ENCODE measurements around the gene NEMF. TPM values are rescaled to one million over a fixed set of nuclear protein-coding genes. Genes with fewer than 3 reads are reported as not detected.
"Not testable (repeated sequence)": the region's sequence is repeated elsewhere in the genome, so short reads cannot be mapped to it uniquely, and the experiment has no call there.

Gene NEMF
- total RNA-seq, 1 experiment from 2014 or later, result 54.0 TPM

DNA sequence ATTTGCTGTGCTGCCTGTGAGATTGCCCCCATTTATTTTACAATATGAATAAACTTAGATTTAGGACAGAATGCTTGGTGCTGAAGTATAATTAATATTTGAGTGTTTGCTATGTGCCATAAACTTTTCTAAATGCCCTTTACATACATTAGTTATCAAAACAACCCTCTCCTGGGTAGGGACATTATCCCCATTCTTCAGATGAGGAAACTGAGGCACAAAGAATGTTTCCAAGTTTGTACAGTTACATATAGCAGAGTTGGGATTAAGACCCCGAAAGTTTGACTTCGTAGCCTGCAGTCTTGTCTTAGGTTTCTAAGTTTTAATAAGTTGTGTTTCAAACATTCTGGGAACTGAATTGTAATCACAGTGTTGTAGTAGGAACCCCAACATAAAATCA is 66.3 kb downstream of the NEMF start:
- DNase-seq (no peak), ATAC-seq (no peak)
- TF ChIP-seq, protein P1, sequence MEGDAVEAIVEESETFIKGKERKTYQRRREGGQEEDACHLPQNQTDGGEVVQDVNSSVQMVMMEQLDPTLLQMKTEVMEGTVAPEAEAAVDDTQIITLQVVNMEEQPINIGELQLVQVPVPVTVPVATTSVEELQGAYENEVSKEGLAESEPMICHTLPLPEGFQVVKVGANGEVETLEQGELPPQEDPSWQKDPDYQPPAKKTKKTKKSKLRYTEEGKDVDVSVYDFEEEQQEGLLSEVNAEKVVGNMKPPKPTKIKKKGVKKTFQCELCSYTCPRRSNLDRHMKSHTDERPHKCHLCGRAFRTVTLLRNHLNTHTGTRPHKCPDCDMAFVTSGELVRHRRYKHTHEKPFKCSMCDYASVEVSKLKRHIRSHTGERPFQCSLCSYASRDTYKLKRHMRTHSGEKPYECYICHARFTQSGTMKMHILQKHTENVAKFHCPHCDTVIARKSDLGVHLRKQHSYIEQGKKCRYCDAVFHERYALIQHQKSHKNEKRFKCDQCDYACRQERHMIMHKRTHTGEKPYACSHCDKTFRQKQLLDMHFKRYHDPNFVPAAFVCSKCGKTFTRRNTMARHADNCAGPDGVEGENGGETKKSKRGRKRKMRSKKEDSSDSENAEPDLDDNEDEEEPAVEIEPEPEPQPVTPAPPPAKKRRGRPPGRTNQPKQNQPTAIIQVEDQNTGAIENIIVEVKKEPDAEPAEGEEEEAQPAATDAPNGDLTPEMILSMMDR (conservative IDR thresholded peaks at IDR 0.05; ENCODE audit: low read depth, low read length), result no peak
- TF ChIP-seq EZH2 (IDR thresholded peaks at IDR 0.05; ENCODE audit: low read length, unreplicated experiment) (no peak), EZH2phosphoT487 (IDR thresholded peaks at IDR 0.05; ENCODE audit: borderline replicate concordance, low read length) (no peak)
- Histone ChIP-seq H3K9me2 (replicated peaks; ENCODE audit: low read length) (no peaks in the 10 kb centered on the region), H3K27me3 (ENCODE audit: low read length) (no peaks in the 10 kb centered on the region), H3K4me3 (ENCODE audit: low read length) (no peak overlapping the region), H3K36me3 (ENCODE audit: low read depth, low read length) (peaks cover 77% of the 10 kb centered on the region), H4K20me1 (ENCODE audit: low read length) (no peaks in the 10 kb centered on the region), H3K4me1 (ENCODE audit: insufficient read depth, low read length) (no peaks in the 10 kb centered on the region), H2AFZ (ENCODE audit: low read length) (no peak overlapping the region), H3F3A (ENCODE audit: low read length, unreplicated experiment) (no peaks in the 10 kb centered on the region), H3K9ac (ENCODE audit: low read length) (no peak overlapping the region), H3K27ac (ENCODE audit: low read length) (no peak overlapping the region), H3K4me2 (ENCODE audit: low read length) (no peak overlapping the region), H3K9me3 (ENCODE audit: low read length) (no peaks in the 10 kb centered on the region), H3K79me2 (ENCODE audit: low read length) (no peaks in the 10 kb centered on the region)
- ChIA-PET POLR2A (ENCODE audit: unreplicated experiment) (no interaction called here), CTCF (no interaction called here)
- intact Hi-C loops (cut with micrococcal nuclease), result no loop called here
- BruUV-seq (replicated peaks), result no TSS peak

DNA sequence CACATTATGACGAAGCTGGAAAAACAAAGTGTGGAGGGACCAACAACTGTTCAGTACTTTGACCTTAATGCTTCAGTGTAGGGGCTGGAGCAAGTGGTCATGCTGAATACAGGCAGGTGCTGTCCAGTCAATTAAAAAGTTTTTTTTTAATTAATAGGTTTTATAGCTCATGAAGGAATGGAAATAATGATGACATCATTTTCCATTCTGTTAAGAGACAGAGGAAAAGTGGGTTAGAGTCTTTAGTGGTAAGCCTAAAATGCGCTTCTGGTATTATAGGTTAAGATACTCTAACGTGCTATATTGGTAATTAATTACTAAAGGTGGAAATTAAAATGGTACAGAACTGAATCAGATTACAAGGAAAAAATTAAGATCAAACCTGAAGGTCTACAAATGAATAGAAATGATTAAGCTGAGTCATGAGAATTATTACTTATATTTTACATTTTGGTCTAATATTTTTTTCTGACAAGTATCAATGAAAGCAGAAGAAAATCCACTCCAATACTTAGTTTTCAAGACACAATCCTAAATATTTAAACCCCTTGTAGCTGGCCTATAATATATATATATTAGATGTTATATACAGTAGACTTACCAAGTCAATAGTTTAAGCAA is 69.1 kb downstream of the NEMF start:
- no peaks in the 10 kb centered on the region for H3F3A ChIP-seq (ENCODE audit: low read length, unreplicated experiment)
- no peaks in the 10 kb centered on the region for H3K4me1 ChIP-seq (ENCODE audit: insufficient read depth, low read length)
- no peak overlapping the region for H3K27ac ChIP-seq (ENCODE audit: low read length)
- no peaks in the 10 kb centered on the region for H3K9me3 ChIP-seq (ENCODE audit: low read length)
- no peaks in the 10 kb centered on the region for H4K20me1 ChIP-seq (ENCODE audit: low read length)
- ATAC-seq (no peak), DNase-seq (no peak)
- CTCF ChIA-PET, result no interaction called here
- POLR2A ChIA-PET (ENCODE audit: unreplicated experiment), result interaction anchor here (0.6 kb wide), 1 partner anchor 16 kb away, joined by 5 read pairs; no protein-coding TSS in a partner anchor
- no peaks in the 10 kb centered on the region for H3K27me3 ChIP-seq (ENCODE audit: low read length)
- H3K9ac ChIP-seq (ENCODE audit: low read length), result no peak overlapping the region
- no peak overlapping the region for H3K4me3 ChIP-seq (ENCODE audit: low read length)
- TF ChIP-seq, protein P1 (conservative IDR thresholded peaks at IDR 0.05; ENCODE audit: low read depth, low read length), result no peak
- TF ChIP-seq EZH2phosphoT487 (IDR thresholded peaks at IDR 0.05; ENCODE audit: borderline replicate concordance, low read length) (no peak), EZH2 (IDR thresholded peaks at IDR 0.05; ENCODE audit: low read length, unreplicated experiment) (no peak)
- H3K79me2 ChIP-seq (ENCODE audit: low read length), result no peaks in the 10 kb centered on the region
- H2AFZ ChIP-seq (ENCODE audit: low read length), result no peak overlapping the region
- H3K9me2 ChIP-seq (replicated peaks; ENCODE audit: low read length), result no peaks in the 10 kb centered on the region
- no TSS peak for BruUV-seq (replicated peaks)
- intact Hi-C loops (cut with micrococcal nuclease), result no loop called here
- peaks cover 80% of the 10 kb centered on the region for H3K36me3 ChIP-seq (ENCODE audit: low read depth, low read length)
- H3K4me2 ChIP-seq (ENCODE audit: low read length), result no peak overlapping the region

DNA sequence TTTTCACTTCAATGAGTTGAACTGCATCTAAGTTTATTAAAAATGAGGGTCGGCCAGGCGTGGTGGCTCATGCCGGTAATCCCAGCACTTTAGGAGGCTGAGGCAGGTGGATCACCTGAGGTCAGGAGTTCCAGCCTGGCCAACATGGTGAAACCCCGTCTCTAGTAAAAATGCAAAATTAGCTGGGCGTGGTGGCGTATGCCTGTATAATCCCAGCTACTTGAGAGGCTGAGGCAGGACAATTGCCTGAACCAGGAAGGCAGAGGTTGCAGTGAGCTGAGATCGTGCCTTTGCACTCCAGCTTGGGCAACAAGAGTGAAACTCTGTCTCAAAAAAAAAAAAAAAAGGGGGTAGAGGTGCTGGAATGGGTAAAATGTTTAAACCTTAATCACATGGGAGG is 71.5 kb downstream of the NEMF start:
- DNase-seq; intact Hi-C loops (cut with micrococcal nuclease); CTCF ChIA-PET; H3K27ac ChIP-seq (ENCODE audit: low read length); H3K79me2 ChIP-seq (ENCODE audit: low read length); H3K4me2 ChIP-seq (ENCODE audit: low read length); H3K9me3 ChIP-seq (ENCODE audit: low read length); H3K27me3 ChIP-seq (ENCODE audit: low read length); ATAC-seq; H2AFZ ChIP-seq (ENCODE audit: low read length); H3K4me3 ChIP-seq (ENCODE audit: low read length); H3F3A ChIP-seq (ENCODE audit: low read length, unreplicated experiment); H3K9ac ChIP-seq (ENCODE audit: low read length); H3K9me2 ChIP-seq (replicated peaks; ENCODE audit: low read length); H3K4me1 ChIP-seq (ENCODE audit: insufficient read depth, low read length); H4K20me1 ChIP-seq (ENCODE audit: low read length); BruUV-seq (replicated peaks): not testable (repeated sequence)
- H3K36me3 ChIP-seq (ENCODE audit: low read depth, low read length), result peaks cover 67% of the 10 kb centered on the region
- POLR2A ChIA-PET (ENCODE audit: unreplicated experiment), result interaction anchor here (0.7 kb wide), 1 partner anchor 87 kb away, joined by 10 read pairs; no protein-coding TSS in a partner anchor
